GM21717 (cell line): ENCODE measurements around the gene AQP5.
"Not testable (repeated sequence)": the region's sequence is repeated elsewhere in the genome, so short reads cannot be mapped to it uniquely, and the experiment has no call there.

ENCODE experiments used
- ATAC-seq: cut with Tn5 transposase; IDR thresholded peaks from one replicate; pipeline ENCODE4 v1.9.1; 2021; ENCODE audit warnings: mild to moderate bottlenecking, moderate library complexity; ENCODE audit not compliant: unreplicated experiment

AQP5 gene

GRCh38 chr12:49979016-49979586 lies 17.4 kb downstream of the AQP5 start:
- ATAC-seq: no peak

- ATAC-seq: no peak
These were observed 18.1 kb downstream of the AQP5 start for GRCh38 chr12:49979791-49980190.

- no peak for ATAC-seq
These were observed 19.1 kb downstream of the AQP5 start for GRCh38 chr12:49980501-49981349.

- ATAC-seq: no peak
These were observed 20.8 kb downstream of the AQP5 start for GRCh38 chr12:49982246-49983087.

- no peak for ATAC-seq
These were observed 22.2 kb downstream of the AQP5 start for GRCh38 chr12:49983892-49984291.

GRCh38 chr12:49984476-49985359 lies 23.0 kb downstream of the AQP5 start:
- ATAC-seq: no peak

GRCh38 chr12:49985981-49986380 lies 24.3 kb downstream of the AQP5 start:
- no peak for ATAC-seq

GRCh38 chr12:49986476-49986875 lies 24.8 kb downstream of the AQP5 start:
- ATAC-seq: not testable (repeated sequence)

GRCh38 chr12:49987625-49988303 lies 26.1 kb downstream of the AQP5 start:
- ATAC-seq: no peak

GRCh38 chr12:49989400-49989799 lies 27.7 kb downstream of the AQP5 start:
- not testable (repeated sequence) for ATAC-seq

GRCh38 chr12:49990273-49990672 lies 28.6 kb downstream of the AQP5 start:
- ATAC-seq: no peak

- no peak for ATAC-seq
These were observed 36.8 kb downstream of the AQP5 start for GRCh38 chr12:49998453-49998852.

- no peak for ATAC-seq
These were observed 41.9 kb downstream of the AQP5 start for GRCh38 chr12:50003595-50003994.

- no peak for ATAC-seq
These were observed 43.0 kb downstream of the AQP5 start for GRCh38 chr12:50004696-50005095.

GRCh38 chr12:50005175-50005574 lies 43.5 kb downstream of the AQP5 start:
- no peak for ATAC-seq

- ATAC-seq: no peak
These were observed 44.6 kb downstream of the AQP5 start for GRCh38 chr12:50006280-50006679.

- ATAC-seq: no peak
These were observed 45.2 kb downstream of the AQP5 start for GRCh38 chr12:50006754-50007442.

GRCh38 chr12:50013361-50014147 lies 51.9 kb downstream of the AQP5 start:
- ATAC-seq: no peak

- ATAC-seq: no peak
These were observed 52.7 kb downstream of the AQP5 start for GRCh38 chr12:50014342-50014741.
